COLO668 (cell line): ENCODE measurements around the gene ZBTB21.
A peak's percentile ranks its signal among the peaks of the same experiment; 100 is the strongest.

Source experiments
- DNase-seq: peaks from one replicate; lab custom pipeline; 2025; ENCODE audit not compliant: unreplicated experiment; lab: John Stamatoyannopoulos, UW

Gene ZBTB21

DNA sequence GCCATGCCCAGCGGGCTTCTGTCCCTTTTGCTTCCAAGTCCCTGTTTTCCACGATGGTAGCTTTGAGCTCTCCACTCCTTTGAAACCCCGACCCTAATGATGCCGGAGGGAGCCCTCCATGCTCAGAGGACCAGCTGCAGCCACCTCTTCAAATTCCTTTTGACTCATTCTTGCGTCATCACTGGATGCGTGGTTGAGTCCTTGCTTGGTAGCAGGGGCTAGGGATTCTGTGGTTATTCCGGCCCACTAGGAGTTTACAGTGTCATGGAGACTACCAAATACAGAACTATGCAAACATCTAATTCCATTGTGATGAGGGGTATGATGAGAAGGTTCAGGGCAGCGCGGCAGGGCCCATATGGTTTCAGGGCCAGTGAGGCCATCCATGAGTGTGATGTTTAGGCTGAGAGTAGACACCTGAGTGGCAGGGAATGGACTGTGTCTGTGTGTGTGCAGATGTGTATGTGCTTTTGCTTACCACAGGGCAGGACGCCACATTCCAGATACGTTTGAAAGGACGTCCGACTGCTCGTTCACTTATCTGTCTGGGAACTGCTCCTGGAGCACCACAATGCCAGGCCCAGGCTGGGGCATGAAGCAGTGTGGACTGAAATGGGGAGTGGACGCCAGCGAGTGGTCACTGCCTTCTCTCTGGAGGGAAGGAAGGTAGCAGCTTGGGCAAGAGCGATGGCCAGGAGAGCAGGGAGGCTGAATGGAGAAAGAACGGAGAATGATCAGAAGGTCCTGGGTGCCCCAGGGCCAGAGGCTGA, 30.4 kb upstream of the ZBTB21 start:
- DNase-seq: peak; percentile 33

DNA sequence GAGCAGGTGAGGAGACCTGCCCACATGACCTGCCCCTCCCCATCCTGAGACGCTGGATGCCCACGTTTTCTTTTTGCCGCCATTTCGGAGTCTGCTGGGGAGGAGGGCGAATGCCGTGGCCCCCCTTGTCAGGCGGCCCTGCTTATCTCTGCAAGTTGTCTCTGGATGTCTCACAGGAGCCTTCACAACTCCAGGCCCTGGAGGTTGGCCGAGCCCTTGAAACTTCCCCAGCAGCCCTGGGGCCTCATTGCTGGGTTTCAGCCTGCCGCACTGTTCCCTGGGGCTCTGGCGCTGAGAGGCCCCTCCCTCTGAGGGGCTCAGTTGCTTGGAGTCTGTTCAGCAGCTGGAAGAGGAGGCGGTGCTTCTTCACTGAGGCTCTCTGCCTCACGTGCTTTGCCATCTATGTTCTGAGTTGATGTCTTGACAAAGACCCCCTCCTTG, 29.8 kb upstream of the ZBTB21 start:
- no peak for DNase-seq

GRCh38 chr21:42039470-42039901, 29.3 kb upstream of the ZBTB21 start:
- no peak for DNase-seq

DNA sequence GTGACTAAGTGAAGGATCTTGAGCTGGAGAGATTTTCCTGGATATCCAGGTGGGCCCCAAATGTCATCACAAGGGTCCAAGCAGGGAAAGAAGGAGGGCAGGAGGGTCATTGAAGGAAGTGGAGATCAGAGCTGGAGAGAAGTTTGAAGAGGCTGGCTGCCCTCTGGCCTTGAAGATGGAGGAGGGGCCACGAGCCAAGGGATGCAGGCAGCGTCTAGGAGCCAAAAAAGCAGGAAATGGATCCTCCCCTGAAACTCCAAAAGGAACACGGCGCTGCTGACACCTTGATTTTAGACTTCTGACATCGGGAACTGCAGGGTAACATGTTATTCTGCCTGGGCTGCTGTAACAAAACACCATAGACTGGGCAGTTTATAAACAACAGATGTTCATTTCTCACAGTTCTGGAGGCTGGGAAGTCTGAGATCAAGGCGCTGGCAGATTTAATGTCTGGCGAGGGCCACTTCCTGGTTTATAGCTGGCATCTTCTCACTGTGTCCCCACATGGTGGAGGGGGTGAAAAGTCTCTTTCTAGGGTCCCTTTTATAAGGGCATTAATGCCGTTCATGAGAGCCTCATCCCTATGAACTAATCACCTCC, 28.8 kb upstream of the ZBTB21 start:
- no peak for DNase-seq

- no peak for DNase-seq
Observed at GRCh38 chr21:42038393-42038792, 28.2 kb upstream of the ZBTB21 start.

DNA sequence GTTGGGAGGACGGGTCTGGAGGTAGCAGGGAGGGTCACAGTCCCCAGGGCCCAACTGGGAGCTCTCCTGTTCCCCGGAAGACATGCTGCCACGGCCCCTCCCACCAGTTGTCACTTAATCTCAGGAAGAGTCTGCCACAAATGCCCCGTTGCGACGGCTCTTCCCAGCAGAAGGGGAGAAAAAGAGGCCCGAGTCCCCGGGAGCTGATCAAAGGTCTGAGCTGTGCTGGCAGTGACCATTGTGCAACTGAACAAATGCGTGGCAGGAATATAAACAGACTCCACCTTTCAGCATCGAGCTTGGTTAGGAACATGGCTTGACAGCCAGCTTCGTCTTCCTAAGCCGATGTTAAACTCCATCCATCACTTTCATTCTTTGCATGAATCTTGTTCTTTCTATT, 27.8 kb upstream of the ZBTB21 start:
- DNase-seq: no peak

DNA sequence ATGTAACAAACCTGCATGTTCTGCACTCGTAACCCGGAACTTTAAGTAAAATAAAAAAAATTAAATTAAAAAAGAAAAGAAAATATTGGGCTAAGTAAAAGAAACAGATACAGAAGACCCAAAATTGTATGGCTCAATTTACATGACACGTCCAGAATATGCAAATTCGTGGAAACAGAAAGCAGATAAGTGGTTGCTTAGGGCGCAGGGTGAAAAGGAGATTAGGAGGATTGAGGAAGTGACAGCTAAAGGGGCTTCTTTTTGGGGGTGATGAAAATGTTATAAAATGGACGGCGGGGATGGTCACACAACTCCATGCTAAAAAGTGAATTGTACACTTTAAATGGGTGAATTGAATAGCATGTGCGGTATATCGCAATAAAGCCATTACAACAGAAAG, 27.4 kb upstream of the ZBTB21 start:
- DNase-seq: no peak

DNA sequence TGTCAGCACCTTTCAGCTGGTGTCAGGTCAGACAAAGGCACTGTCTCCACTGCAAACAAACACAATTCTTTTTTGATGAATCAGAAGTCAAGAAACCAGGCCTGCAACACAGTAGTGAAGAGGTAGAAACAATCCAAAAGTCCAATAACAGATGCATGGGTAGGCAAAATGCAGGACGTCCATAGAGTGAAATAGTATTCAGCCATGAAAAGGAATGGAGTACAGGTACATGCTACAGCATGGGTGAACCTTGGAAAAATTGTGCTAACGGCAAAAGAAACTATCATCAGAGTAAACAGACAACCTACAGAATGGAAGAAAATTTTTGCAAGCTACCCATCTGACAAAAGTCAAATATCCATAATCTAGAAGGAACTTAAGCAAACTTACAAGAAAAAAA, 26.2 kb upstream of the ZBTB21 start:
- DNase-seq: no peak

- DNase-seq: no peak
Observed at GRCh38 chr21:42032968-42033367, 22.8 kb upstream of the ZBTB21 start.

DNA sequence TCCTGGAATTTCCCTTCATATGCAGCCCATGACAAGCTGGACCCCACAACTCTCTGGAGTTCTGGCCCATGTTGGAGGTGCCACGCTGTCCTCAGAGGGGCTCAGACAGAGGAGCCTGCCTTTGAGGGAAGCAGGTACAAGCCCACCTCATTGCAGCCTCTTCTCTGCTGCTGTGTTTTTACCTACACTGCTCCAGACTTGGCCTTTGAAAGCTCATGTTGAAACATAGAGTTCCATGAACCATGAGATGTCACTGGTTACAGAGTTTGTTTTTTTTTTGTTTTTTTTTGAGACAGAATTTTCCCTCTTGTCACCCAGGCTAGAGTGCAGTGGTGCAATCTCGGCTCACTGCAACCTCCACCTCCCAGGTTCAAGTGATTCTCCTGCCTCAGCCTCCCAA, 22.1 kb upstream of the ZBTB21 start:
- DNase-seq: no peak

DNA sequence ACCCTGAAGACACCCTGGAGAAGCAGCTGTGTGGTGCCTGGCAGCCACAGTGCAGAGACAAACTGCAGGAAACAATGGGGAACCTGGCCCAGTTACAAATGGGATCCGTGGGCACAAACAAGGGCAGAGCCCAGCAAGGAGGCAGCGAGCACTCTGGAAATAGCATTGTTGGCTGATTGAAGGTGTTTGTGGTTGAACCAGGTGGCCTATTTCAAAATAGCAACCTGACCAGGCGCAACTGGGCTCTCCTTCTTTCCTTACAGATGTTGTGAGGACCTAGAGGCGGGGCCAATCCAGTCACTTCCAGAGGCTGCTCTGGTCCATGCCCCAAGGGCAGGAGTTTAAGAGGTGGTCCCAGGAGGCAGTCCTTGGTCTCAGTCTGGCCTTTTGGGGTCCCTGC, 21.7 kb upstream of the ZBTB21 start:
- peak; percentile 25 for DNase-seq

GRCh38 chr21:42031241-42031640, 21.1 kb upstream of the ZBTB21 start:
- DNase-seq: no peak

DNA sequence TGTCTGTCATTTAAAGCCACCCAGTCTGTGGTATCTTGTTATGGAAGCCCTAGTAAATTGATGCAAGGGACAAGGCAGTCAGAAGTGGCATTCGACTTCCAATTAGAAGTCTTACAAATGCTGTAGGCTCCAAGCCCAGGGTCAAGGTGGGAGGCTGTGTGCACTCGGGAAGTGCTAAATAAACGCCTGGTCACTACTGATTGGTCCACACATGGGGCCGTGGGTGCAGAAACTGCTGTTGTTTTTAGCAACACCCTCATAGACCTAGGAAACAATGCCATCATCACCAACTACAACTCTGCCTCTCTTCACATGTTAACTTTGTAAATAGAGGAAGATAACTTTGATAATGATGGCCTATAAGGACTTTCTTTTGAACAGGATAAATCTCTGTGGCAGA, 20.2 kb upstream of the ZBTB21 start:
- no peak for DNase-seq

GRCh38 chr21:42028766-42029425, 18.7 kb upstream of the ZBTB21 start:
- no peak for DNase-seq

DNA sequence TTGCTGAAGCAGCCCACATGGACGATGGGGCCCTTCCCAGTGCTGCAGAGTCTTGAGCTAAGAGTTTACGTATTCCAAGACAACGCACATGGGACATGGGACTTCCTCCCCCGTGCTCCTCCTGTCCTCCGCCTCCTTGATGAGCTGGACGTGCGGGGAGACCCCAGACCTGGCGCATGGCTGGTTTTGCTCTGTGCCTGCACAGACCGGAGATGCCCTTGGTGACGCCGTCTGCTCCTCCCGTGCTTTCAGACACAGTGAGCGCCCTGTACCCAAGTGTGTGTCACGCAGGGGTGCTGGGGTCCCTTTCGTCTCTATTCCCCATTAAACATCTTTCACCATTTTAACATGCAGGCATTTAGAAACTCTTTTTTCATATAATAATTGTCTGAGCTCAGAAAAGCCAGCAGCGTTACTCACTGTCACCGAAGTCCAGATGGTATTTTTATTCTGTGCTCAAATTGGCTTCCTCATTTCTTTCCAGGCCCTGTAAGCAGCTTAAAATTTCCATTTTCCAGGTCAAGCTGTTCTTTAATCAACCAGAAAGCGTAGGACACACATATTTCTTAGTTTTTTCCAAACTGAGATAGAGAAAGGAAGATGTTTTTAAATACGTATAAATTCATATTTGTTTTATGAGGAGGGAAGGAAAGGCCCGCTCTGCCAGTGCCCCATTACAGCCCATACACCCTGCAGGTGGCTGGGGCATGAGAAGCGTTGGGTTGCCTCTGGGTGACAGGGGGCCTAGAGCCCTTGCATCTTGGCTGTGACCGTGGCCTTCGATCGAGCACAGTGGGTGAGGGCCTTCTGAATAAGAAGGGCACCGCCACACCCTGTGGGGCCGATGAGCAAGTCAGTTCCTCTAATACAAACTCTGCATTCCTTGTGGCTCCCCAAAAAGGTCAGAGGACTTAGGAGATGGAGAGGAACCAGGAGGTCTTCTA, 17.9 kb upstream of the ZBTB21 start:
- no peak for DNase-seq

DNA sequence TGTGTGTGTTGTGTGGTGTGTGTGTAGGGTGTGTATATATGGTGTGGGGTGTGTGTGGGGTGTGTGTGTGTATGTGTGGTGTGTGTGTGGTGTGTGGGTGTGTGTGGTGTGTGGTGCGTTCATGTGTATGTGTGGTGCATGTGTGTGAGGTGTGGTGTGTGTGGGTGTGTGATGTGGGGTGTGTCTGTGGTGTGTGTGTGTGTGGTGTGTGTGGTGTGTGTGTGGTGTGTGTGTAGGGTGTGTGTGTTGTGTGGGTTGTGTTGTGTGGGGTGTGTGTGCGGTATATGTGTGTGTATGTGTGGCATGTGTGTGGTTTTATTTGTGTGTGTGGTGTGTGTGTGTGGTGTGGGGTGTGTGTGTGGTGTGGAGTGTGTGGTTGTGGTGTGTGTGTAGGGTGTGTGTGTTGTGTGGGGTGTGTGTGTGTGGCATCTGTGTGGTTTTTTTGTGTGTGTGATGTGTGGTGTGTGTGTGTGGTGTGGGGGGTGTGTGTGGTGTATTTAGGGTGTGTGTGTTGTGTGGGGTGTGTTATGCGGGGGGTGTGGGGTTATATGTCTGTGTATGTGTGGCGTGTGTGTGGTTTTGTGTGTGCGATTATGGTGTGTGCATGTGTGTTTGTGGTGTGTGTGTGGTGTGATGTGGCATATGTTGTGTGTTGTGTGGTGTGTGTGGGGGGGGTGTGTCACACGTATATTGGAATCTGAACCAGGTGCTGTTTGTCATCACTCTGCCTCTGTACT, 17.1 kb upstream of the ZBTB21 start:
- DNase-seq: no peak

- DNase-seq: no peak
Observed at GRCh38 chr21:42026082-42026435, 15.9 kb upstream of the ZBTB21 start.

GRCh38 chr21:42025376-42026081, 15.4 kb upstream of the ZBTB21 start:
- no peak for DNase-seq

DNA sequence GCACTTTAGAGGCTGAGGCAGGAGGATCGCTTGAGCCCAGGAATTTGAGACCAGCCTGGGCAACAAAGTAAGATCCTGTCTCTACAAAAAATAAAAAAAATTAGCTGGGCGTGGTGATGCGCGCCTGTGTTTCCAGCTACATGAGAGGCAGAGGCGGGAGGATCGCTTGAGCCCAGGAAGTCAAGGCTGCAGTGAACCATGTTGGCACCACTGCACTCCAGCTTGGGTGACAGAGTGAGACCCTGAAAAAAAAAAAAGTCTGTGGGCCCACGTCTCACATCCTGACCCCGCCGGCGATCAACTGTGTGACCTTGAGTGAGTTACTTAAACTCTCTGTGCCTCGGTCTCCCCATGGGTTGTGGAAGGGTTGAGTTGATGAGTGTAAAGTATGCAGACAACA, 12.7 kb upstream of the ZBTB21 start:
- no peak for DNase-seq

DNA sequence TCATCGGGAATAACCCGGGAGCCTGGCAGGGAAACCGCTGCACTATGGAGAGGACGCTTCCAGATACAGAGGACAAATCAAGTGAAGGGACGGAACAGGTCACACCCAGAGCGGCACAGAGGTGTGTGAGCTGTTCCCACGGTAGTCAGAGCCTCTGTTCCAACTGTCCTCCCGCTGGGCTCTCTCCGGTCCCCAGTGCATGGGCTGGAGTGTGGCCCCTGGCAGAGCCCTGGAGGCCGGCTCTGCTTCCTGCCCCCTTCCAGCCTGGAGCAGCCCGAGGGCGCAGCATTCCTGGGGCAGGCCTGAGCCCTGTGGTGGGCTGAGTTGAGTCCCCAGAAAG, 11.9 kb upstream of the ZBTB21 start:
- DNase-seq: no peak
